Activated CD8-positive, alpha-beta memory T cell treated with anti-CD3 and anti-CD28 coated beads for 36 hours (primary cell): Measurements from ENCODE around the gene HEMK1. TPM values are rescaled to one million over a fixed set of nuclear protein-coding genes. Genes with fewer than 3 reads are reported as not detected.

Experiments
- CTCF ChIA-PET: fragments of 350-600 bp; sonication (Branson Sonifier 250); formaldehyde crosslinking; loops from one replicate; lab custom pipeline; 2021; ENCODE audit warnings: antibody characterized with exemption; lab: Charles Lee
- POLR2A ChIA-PET: fragments of 350-600 bp; sonication (Branson Sonifier 250); formaldehyde crosslinking; loops from one replicate; lab custom pipeline; 2021; ENCODE audit warnings: antibody characterized with exemption; lab: Charles Lee
- total RNA-seq, 2 experiments: library from RNA; stranded (reverse); gene quantifications; one replicate each; pipeline ENCODE4 v1.2.3, GENCODE V29; 2021

The HEMK1 gene
- total RNA-seq, 2 experiments from 2014 or later = 58.6 to 59.7 TPM

DNA sequence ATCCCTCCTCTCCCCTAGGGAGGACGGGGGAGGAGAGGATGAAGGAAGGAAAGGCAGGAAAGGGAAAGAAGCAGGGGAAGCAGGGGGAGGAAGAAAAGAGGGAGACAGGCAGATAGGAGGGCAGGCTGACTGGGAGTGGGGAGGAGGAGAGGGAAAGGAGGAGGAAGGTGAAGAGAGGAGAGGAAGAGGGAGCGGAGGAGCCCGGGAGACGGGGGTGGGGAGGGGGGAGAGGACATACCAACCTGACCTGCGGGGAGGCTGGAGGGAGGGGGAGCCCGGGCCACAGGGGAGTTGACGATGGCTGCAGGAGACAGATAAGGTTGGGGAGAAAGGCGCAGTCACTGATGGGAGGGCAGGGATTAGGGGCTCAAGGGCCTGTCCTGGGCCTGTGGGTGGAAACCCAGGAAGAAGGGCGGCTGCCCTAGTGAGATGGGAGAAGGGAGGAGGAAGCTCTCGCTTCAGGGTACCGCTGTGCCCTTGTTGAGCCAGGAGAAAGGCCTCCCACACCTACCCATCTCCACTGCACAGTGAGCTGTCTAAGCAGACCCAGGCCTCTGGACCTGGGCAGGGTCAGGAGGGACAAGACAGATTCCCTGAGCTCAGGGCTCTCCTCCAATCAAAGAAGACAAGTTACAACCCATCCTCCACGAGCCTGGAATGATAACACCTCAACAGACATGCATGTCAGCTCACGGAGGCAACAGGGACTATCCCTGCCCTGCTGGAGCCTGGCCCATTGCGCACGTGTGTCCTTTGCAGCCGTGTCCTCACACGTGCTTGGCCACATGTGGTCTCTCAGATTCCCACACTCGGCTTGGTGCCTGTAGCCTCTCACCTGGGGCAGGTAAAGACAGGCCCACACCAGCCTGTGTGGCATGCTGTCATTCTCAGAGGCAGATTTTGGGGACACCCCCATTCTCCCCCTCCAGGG, 29.7 kb upstream of the HEMK1 start:
- POLR2A ChIA-PET = interaction anchor here (0.6 kb wide), 1 partner anchor 19 kb away, joined by 3 read pairs; no protein-coding TSS in a partner anchor

DNA sequence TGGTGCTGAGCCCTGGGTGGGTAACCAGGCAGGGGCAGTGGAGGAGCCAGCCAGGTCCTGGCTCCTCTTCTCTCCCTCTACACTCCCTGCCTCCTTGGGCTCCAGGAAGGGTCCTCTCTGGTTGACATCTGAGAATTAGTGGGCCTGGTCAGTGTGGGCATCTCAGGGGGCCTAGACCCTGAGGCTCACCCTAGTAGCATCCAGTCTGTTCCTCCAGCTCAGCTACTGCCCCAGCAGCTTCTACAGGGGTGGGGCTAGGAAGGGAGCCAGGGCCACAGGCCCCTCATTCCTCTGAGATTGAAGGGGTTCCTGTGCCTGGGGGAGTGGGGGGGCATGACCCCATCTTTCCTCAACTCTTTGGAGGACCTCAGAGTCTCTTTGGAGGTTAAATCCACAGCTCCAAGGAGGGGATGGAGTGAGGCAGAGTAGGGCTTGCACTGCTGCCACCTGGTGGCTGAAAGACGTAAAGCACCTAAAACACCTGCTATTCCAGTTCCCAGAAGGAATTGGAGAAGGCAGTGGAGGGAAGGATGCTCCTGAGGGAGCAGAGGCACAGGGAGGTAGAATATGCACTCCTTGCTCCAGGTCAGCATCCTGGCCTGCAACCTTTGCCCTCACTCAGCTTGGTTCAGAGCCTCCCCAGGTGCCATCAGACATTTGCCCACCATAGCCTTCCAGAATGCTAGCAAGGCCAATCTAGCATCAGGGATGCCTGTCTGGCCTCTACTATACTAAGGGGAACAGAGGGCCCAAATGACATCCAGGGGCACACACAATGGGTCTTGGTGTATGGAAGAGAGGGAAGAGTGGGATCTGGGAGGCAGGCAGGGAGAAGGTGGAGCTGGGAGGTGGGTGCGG, 26.9 kb upstream of the HEMK1 start:
- CTCF ChIA-PET = interaction anchor here (0.6 to 3.2 kb wide), 31 partner anchors 9 to 206 kb away, joined by 3 to 30 read pairs (median 4); partner anchors contain the start of genes C3orf18, CYB561D2, NPRL2 and RASSF1
- POLR2A ChIA-PET = no interaction called here

More for the DNA sequence above, 29.7 kb upstream of the HEMK1 start:
- CTCF ChIA-PET = interaction anchor here (0.8 kb wide), 1 partner anchor 10 kb away, joined by 3 read pairs; no protein-coding TSS in a partner anchor

DNA sequence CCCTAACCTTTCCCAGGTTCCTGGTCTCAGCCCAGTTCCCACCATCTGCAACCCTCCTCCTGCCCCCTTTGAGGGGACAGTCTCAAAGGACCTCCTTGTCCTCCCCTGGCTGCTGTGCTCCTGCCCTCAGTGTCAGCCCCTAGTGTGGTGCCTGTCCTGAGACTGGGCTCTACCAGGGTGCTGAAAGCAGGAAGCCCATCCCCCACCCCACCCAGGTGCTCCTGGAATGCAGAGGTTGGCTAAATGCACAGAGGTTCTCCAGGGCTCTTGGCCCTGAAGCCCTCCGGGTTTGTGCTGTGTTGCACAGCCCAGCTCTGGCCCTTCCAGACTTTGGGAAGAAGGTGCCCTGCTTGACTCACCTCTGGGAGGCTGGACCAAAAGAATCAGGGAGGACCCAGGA, 23.5 kb upstream of the HEMK1 start:
- ChIA-PET POLR2A (no interaction called here), CTCF (interaction anchor here (1.6 kb wide), 1 partner anchor 68 kb away, joined by 3 read pairs; no protein-coding TSS in a partner anchor)

DNA sequence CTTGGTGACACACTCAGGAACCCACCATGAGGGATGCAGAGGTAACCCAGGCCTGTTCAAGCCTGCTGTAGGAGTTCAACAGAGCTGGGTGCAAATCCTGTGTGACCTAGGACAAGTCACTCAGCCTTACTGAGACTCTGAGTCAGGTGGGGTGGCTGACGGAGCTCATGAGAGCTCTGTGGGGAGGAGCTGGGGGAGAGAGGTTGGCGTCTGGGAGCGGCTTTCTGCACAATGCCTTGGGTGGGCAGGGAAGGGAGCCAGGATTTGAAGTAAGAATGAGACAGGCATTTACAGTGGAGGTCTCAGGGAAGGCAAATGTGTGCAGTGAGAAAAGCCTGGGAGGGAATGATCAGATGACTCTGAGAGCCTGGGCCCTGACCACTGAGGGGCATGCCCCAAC, 20.1 kb upstream of the HEMK1 start:
- ChIA-PET POLR2A (no interaction called here), CTCF (interaction anchor here (0.8 to 3.3 kb wide), 9 partner anchors 9 to 204 kb away, joined by 3 to 14 read pairs (median 4); partner anchors contain the start of genes MAPKAPK3 and ZMYND10)

DNA sequence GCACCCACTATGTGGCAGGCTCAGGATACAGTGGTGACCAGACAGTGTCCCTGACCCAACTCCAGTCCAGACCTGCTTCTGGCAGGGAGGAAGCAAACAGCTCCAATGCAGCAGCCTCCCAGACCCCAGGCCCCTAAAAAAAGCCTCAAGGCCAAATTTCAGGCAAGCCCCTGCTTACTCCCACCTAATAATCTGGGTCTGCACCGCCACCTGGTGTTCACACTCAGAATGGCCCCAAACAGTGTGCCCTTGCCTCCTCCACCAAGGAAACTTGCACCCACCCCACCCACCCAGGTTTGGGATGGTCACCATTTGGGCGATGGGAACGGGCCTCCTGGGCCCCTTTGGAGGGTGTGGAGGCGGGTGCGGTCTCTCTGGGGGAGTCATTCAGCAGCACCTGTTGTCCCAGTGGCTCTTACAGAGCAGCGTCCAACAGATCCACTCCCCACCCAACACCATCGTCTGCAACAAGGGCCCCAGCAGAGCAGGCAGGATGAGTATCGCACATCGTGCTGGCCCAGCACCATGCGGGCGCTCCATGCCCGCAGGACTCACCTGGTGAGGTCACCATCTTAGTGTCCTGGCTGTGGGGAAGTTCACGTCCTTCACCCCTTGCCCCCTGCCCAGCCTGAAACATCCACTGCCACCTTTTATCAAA, 19.1 kb upstream of the HEMK1 start:
- ChIA-PET CTCF (interaction anchor here (0.8 to 3.3 kb wide), 11 partner anchors 9 to 205 kb away, joined by 3 to 14 read pairs (median 4); partner anchors contain the start of genes MAPKAPK3 and ZMYND10), POLR2A (no interaction called here)

DNA sequence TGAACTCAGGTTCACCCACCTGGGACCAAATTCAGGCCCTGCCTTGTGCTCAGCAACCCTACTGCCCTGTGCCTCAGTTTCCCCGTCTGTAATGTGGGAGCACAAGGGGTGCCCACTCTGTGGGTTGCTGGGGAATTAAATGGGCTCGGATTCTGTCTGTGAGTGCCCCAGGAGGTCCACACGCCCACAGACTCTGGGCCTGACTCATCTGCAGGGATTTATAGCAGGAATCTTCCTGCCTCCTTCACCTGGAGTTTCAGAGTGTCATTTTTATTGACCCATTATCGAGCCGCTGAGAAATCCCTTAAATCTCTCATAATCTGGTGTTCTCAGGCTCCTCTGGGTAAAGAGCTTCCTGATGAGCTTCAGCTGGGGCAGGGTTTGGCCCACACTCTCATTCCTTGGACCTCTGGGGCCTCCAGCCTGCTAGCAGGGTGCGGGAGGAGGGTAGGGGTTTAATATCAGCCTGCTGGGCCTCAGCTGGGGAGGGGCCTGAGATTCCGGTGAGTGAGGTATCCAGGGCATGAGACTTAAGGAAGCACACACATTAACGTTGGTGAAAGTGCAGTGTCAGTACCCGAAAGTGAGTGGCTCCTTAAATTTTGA, 18.2 kb upstream of the HEMK1 start:
- POLR2A ChIA-PET = no interaction called here
- CTCF ChIA-PET = interaction anchor here (1.0 to 3.3 kb wide), 3 partner anchors 10 to 115 kb away, joined by 3 to 14 read pairs (median 5); partner anchors contain the start of gene C3orf18

DNA sequence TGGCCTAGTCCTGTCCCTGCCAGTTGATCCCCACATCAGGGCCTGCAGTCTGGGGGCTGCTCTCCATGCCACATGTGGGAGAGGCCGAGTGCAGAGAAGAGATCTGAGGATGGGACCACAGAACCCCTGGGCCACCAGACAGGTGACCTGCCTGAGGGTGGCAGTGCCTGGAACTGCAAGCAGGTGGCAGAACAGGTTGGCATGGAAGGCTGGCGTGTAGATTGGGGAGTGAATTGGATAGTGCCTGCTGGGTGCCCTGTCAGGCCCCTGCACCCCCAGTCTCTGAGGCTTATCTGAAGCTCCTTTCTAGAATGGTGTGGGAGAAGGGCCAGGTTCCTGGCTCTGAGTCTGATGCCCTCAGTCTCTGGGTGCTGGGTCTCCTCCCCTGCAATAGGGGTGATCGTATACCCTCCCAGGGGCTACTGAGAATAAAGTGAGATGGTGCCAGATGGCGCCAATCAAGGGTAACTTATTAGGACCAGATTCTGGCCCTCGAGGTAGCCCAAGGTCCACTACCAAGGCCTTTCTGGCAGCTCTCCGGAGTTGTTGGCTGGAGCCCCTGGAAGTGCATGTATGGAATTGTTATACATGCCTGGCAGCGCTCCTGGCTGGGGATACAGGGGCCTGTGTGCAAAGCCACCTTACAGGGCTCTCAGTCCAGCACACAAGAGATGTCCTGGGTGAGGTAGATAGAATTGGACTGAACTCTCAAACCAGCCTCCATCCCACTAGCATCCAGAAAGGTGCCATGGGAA, 17.5 kb upstream of the HEMK1 start:
- ChIA-PET CTCF (interaction anchor here (1.3 kb wide), 1 partner anchor 16 kb away, joined by 5 read pairs; the partner anchor contains the start of gene C3orf18), POLR2A (no interaction called here)

DNA sequence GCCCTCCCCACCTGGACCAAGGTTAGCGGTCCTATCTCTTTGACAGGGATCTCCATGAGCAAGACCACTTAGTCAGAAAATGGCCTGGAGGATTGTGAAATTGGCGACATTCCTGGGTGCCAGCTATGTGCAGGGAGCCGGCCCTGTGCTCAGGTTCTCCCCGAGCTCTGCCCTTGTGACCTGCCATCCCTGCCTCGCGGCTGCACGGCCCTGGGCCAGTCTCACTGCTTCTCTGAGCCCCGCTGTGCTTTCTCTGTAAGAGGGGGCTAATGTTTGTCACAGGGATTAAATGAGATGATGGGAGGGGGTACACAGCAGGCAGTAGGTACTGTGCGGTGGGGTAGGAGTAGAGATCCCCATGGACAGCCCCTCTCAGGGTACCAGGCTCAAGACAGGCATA, 16.7 kb upstream of the HEMK1 start:
- CTCF ChIA-PET = interaction anchor here (1.3 kb wide), 1 partner anchor 15 kb away, joined by 5 read pairs; the partner anchor contains the start of gene C3orf18
- POLR2A ChIA-PET = no interaction called here

DNA sequence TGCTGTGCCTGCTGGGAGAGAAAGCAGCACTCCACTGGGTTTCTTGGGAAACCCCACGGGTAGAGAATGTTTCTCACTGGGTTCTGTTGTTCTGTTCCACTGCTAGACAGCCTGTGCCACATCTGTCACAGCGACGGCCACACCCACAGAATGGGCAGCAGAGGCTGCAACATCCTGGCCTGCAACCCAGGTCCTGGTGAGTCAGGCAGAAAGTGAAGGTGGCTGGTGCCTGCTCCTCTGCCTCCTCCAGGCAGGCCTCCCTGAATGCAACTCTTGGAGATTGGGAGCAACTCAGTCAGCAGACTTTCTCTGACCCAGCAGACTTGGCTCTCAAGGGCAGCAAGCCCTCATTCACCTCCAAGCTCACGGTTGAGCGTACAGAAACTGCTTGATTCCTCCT, 14.8 kb upstream of the HEMK1 start:
- POLR2A ChIA-PET = no interaction called here
- CTCF ChIA-PET = interaction anchor here (0.9 kb wide), 2 partner anchors 11 to 12 kb away, joined by 3 to 4 read pairs; no protein-coding TSS in a partner anchor

DNA sequence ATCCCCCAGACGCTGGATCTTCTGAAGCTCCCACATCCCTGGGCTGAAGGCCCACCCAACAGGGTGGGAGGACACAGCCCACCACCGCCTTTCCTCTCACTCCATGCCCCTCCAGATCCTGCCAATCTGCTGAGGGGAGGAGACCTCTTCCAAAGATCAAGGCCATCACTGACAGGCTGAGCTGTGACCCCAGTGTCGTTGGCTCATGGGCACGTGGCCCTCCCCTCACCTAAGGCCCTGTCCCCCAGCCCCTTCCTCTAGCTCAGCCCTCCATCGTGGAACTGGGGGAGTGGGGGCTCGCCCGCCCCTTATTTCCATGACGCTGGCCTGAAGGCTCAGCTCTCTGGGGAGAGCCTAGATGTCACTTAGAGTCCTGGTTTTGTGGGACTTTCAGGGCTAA, 12.2 kb upstream of the HEMK1 start:
- ChIA-PET CTCF (interaction anchor here (1.3 to 1.7 kb wide), 2 partner anchors 15 to 122 kb away, joined by 3 to 9 read pairs; no protein-coding TSS in a partner anchor), POLR2A (no interaction called here)

DNA sequence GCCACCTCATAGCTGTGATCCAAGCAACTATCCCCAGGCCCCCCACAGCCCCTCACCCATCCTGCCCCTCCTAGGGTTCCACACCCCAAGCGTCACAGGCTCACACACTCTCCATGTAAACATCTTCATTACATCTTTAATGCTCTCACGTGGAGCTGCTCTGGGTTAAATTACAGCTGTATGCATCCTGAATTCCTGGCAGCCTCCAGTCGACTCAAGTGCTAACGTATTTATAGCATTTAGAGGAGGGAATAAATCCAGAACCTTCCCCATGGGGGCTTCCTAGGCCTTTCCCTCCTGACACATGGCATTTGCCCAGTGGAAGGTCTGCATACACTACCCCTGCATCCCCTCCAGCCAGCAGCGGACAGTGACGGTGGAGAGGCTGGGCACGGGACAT, 11.4 kb upstream of the HEMK1 start:
- CTCF ChIA-PET = interaction anchor here (1.3 kb wide), 1 partner anchor 123 kb away, joined by 3 read pairs; no protein-coding TSS in a partner anchor
- POLR2A ChIA-PET = no interaction called here

DNA sequence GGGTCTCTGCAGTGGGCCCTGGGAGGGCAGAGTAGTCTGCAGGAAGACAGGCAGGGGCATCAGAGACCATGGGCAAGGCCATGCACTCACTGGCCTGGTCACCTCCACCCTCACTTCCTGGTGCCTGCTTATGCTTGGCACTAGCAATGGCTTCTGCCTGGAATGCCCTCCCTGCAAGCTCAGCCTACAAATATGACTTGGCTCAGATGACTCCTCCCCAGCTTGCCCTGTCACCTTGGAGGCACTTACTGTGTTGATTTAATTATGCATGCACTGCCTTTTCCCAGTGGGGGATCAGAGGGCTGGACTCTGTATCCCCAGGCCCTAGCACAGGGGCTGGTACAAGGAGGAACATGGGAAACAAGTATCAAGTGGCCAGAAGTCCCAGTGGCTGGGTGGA, 9.6 kb upstream of the HEMK1 start:
- ChIA-PET POLR2A (no interaction called here), CTCF (no interaction called here)

DNA sequence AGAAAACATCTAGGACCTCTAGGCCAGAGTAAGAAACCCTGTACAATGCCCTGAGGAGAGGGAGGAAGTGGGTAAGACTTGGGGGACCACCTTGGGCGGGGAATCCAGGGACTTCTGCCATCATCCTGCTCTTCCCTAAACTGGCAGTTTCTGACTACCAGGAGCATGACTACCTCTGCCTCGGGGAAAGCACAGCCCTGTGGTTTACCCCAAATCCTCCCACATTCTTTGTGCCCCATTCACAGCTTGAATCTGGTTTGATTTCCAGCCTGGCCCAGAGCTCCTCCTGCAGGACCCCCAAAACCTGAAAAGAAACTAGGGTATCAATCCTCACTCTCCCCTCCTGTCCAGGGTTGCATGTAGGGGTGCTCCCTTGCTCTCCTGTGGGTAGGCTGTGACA, 6.5 kb upstream of the HEMK1 start:
- CTCF ChIA-PET = interaction anchor here (1.0 kb wide), 1 partner anchor 50 kb away, joined by 3 read pairs; no protein-coding TSS in a partner anchor

DNA sequence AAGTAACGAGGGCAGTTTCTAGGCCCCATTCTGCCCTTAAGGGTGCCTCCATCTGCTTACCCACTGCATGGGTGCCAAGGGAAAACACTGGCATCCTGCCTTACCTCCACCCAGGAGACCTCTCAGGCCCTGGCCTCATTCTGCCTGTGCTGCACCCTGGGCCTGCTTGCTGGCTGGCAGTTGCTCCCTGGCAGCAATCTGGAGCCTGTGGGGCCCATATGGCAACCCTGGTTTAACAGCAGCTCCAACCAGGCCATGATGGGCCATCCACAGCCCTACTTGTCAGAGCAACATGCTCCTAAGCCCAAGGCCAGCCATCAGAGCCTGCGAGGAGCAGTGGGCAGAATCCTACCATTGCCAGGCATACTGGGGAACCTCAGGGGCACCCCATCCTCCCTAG, 5.5 kb upstream of the HEMK1 start:
- POLR2A ChIA-PET = no interaction called here
- CTCF ChIA-PET = interaction anchor here (1.8 to 21.0 kb wide), 2 partner anchors 21 to 44 kb away, joined by 6 to 600 read pairs; partner anchors contain the start of genes CISH and MAPKAPK3

More for the DNA sequence above, 6.5 kb upstream of the HEMK1 start:
- POLR2A ChIA-PET = no interaction called here

DNA sequence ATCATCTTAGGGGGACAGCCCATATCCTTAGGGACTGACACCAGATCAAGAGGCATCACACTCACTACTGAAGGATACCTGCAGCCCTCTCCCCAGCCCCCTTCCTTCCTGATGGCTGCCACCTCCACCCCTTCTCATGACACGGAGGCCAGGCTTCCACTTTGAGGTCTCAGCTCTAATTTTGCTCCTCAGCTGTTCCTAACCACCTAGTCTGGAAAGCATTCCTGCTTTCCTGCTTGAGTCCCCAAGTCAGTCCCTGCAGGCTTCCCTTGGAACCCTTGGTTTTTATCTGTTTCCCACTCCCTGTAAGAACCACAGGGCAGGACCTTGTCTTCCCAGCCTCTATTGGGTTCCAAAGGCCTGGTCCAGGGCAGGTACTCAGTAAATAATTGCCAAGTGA, 5.0 kb upstream of the HEMK1 start:
- CTCF ChIA-PET = interaction anchor here (1.8 to 21.0 kb wide), 2 partner anchors 22 to 44 kb away, joined by 6 to 600 read pairs; partner anchors contain the start of genes CISH and MAPKAPK3
- POLR2A ChIA-PET = no interaction called here

DNA sequence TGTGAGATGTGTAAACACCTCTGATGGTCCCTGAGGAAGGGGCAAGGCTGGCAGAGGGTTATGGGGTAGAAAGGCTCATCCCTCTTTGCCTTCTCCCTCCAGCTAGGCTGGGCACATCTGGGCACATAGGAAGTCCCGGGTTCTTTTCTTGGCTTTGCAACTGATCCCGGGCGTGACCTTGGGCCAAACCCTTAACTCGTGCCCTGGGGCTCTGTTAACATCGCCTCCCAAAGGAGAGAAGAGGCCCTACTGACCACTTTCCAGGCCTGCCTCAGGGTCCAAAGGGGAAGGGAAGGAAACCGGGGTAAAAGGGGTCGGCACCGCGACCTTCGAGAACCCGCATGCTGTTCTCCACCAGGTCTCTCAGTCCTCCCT, 2.3 kb upstream of the HEMK1 start:
- POLR2A ChIA-PET = interaction anchor here (1.1 to 12.5 kb wide), 4 partner anchors 22 to 217 kb away, joined by 4 to 594 read pairs (median 8); partner anchors contain the start of genes CISH, MAPKAPK3 and NPRL2
- CTCF ChIA-PET = interaction anchor here (0.6 to 21.0 kb wide), 11 partner anchors 11 to 861 kb away, joined by 3 to 600 read pairs (median 3); partner anchors contain the start of genes CISH and MAPKAPK3
